RPMI7951 (cell line): ENCODE measurements around the gene SHB. TPM values are rescaled to one million over a fixed set of nuclear protein-coding genes. Genes with fewer than 3 reads are reported as not detected.

ENCODE experiments used
- DNase-seq: peaks from one replicate; pipeline ENCODE4 v3.0.0-alpha.2; 2012; ENCODE audit warnings: low read depth
- total RNA-seq: library from RNA; depleted of rRNA; stranded (reverse); fragments of >200 nt; shearing (Covaris generic); gene quantifications from 2 replicates; pipeline ENCODE4 v1.2.3, GENCODE V29; 2014

SHB gene
- total RNA-seq, 1 experiment from 2014 or later: 10.0 TPM

DNA sequence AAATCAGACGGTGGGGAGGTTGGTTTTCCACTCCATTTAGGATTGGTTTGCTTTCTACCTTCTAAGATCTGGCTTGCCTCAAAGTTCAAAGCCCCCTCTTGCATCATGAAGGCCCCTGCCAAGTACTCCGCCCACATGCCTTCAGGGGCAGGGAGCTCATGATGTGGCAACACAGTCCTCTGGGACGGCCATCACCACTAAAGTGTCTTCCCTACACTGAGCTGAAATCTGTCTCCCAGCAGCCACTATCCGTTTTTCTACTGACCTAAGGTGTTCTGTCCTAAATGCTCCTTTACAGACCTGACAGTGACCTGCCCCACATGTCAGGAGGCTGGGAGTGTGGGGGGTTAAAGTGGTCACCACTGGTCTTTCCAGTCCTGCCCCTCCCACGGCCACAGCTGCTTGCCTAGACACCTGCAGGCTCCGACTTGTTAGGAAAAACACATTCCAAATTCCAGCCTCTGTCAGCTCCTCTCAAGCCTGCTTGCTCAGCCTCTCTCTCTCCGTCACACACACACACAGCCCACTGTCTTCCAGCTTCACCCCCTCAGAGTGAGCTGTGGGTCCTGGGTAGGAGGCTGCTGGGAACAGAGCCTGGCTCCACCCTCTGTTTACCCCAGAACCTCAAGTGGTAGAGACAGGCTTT, 44.9 kb downstream of the SHB start:
- DNase-seq: peak; percentile 77

DNA sequence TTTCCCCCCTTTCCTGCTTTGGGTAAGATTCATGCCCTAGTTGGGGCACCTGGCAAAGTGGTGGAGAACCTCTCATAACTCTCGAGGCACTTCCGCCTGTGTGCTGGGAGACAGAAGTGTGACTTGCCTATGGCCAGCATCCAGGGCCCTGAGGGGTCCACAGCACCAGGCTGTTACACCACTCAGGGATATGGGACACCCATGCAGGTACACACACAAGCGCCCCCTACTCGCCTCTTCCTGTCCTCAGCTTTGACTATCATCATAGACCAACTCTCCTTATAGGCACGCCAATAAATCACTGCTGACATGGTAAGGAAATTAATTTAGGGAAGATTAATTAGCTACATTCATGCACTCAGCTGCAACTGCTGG, 45.4 kb downstream of the SHB start:
- no peak for DNase-seq

DNA sequence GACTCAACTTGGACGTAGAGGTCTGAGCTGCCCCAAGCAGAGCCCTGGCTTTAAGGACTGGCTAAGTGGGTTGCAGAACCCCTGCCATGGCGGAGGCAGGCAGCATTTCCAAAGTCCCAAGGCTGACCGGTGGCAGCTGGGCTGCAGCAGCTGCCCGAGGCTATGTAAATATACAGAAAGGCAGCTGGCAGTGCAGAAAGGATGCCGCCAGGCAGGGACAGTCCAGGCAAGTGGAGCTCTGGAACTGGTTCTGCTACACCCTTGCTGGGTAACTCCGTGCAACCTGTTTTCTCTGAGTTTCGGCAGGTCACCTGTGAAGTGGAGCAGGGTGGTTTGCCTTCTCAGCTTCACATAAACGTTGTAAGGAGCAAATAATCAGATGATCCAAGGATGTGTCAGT, 46.0 kb downstream of the SHB start:
- DNase-seq: no peak

- DNase-seq: no peak
Observed at GRCh38 chr9:38022203-38022895, 46.7 kb downstream of the SHB start.

DNA sequence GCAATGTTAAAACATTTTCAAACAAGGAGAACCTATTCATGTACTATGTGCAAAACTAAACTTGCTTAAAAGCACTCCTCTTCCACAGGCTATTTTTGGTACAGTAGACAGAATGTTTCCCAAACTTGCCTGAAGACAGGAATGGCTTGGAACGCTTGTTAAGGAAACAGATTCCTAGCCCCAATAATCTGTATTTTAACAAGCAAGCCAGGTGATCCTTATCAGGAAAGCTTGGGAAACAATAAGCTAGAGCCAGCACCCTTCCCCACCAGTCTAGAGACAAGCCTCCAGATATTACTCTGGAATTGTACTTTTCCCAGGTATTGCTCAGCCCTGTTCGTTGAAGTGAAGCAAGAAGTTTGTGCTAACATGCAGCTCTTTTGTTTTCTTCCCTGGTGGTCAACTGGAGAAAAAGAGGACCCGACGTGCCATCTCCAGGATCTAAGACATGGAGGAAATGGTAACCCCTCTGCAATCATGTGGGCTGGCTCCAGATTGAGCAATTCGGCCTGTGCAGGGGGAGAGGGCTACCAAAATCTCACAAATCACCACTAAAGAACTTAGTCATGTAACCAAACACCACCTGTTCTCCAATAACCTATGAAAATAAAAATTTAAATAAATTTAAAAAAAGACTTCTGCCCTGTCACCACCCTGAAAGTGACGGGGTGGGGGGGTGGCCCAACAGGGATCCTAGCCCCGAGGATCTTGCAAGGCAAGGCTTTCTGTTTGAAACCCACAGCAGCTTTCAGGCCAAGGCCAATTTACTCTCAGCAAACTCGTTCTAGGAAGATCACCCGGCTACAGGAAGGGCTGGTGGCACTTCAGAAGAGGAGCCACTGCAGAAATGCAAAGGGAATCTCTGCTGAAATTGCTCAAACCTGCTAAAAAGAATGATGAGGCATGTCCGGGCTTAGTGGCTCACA, 48.6 kb downstream of the SHB start:
- no peak for DNase-seq

- no peak for DNase-seq
Observed at GRCh38 chr9:38019731-38020130, 49.3 kb downstream of the SHB start.

GRCh38 chr9:38018958-38019602, 49.9 kb downstream of the SHB start:
- peak; percentile 77 for DNase-seq

GRCh38 chr9:38018241-38018957, 50.6 kb downstream of the SHB start:
- DNase-seq: peak; percentile 53

DNA sequence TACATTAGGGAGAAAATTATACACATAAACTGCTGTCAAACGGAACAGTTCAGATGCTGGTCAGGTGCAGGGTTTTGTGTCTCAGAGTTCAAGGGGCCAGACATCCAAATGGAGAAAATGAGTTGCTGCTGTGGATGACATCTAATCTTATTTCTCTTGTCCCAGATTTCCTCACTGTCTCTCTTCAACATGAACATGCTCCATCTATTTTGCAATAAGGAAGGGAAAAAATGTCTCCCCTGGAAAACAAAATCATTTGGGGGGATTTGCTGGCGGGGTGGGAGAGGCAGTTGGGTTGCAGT, 51.2 kb downstream of the SHB start:
- DNase-seq: no peak

DNA sequence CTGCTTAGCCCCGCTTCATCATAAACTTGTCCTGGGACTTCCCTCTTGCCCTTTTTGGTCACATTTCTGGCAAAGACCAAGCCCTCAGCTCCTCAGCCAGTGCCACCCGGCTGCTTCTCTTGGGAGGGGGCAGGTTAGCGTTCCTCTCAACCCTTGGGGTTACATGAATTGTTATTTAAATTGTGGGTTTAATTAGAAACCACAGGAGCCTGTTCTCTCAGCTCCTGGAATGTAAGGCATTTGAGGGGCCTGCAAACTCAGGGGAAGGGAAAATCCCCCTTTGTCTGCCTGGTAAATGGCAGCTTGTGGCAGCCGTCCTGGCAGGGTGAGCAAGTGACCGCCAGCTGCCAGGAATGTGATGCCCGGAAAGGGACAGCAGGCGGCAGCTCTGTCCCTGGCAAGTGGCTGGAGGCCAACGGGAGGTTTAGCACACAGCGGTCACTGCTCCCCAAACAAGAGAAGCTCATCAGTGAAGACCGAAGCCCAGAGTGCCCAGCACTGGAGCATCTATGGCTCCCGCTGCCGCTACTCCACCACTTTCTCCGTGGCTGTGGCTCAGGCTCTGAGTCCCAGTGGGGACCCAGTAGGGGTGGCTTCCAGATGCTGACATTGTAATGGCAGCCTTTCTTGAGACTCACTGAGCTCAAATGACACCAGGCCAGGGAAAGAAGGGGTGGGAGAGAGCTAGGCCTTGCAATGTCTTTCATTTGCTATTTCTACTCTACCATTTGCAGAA, 51.7 kb downstream of the SHB start:
- DNase-seq: peak; percentile 87

- peak; percentile 56 for DNase-seq
Observed at GRCh38 chr9:38016375-38017135, 52.5 kb downstream of the SHB start.

DNA sequence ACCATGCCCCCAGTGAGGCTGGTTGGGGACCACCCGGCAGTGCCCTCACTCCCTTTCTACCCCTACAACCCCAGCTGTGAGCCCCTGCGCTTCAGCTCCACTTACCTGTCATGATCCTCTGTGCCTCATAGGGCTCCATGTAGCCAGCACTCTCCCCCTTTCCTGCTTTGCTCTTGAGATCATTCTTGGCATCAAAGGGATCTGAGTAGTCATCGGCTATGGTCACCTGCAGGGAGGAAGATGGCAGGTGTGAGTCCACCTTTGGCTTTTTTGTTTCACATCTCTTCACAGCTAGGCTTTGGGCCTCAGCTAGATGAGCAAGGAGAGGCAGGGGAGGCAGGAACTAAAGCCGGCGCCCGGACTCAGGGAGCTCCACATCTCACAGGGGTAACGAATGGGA, 53.1 kb downstream of the SHB start:
- no peak for DNase-seq

DNA sequence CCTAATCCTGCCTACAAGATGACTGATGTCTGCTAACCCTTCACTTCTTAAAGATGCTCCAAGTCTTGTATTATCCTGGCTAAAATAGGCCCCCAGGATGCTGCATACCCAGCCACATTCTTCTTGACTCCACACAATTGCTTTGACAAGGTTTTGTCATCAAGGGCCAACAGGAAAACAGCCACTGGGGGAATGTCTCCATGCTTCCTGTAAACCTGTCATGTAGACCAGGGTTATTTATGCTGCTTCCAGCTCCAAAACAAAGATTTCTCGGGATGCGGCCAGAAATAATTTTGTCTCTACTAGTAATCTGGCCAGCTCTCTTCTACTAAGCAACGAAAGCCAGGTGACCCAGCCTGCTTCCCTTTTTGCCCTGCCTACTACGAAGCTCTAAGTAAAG, 53.8 kb downstream of the SHB start:
- DNase-seq: no peak

- DNase-seq: no peak
Observed at GRCh38 chr9:38012767-38013450, 56.1 kb downstream of the SHB start.

DNA sequence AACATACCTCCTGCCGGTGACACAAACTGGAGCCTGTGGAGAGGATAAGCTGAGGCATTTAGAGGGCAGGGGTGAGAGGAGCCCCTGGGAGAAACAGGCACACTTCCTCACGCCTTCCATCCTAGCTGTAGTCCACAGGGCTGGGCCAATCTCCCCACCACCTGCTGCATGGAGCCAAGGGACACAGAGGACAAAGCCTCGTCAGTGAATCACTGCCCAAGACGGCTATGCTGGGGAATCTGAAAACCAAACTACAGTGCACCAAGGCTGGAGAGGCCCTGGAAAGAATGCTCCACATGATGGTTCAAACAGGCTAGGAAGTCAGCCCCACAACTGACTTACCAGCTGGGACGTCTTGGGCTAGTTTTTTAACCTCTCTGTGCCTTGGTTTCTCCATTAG, 57.0 kb downstream of the SHB start:
- no peak for DNase-seq

DNA sequence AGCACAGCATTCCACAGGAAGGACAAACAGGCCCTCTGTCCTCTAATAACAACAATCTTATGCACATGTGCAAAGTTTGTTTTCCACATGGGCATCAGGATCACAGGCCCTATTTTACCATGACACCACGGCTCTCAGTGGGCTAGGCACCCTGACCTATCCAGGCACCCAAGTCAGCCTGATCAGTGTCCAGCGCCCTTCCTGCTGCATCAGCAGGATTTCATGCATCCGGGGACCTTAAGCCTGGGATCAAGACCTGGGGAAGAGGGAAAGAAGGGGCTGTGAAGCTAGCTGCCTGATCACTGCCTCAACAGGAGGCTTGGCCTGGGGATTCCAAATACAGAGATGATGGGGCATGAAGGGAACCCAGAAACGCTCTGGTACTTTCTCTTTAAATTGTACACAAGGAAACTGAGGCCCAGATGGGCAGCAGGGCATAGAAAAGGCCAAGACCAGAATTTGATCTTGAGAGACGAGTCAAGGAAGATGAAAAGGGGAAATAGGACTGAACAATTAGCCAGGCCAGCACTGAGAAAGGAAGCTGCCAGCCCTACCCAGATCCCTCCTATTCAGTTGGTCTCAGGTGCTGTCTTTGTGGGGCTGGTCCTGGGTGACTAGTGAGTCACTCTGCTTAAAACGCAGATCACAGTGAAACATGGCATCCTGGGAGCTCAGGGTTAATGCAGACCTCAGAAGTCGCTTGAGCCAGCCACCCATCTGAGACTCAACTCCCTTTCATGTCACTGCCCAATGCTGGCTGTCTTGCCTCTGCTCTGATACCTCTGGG, 57.9 kb downstream of the SHB start:
- no peak for DNase-seq

DNA sequence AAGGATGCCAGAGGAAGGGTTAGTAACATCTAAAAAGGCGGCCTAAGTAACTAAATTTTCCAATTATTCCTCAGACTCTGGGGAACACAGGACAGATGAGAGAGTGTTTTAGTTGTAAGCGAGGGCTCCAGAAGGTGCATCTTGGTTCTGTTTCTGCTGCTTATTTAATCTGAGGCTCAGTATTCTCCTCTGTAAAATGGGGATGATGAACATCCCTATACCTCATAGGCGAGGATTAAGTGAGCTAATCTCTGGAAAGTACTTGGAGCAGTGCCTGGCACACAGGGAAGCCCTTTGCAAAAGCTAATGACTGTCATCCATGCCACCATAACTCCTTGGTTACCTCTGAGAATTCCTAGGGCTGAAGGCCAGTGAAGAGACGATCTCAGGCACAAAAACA, 59.0 kb downstream of the SHB start:
- no peak for DNase-seq

DNA sequence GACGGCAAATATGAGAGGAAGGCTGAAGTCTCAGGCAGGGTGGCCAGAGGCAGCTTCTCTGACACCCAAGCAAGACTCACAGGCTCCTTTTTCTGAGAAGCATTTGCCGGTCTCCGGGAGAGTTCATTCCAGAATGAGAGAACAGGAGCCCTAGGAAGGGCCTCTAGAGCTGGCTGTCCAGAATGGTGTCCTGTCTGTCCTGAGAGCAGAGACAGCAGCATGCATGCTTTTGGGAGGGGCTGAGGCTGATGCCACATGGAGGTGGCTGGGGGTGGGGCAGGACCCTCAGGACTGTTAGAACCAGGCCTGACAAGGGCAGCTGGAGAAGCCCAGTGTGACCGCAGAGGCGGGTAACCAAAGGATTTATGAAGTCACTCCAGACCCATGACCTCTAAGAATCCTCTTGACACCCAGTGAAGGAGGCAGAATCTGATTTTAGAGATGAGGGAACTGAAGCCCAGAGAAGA, 60.0 kb downstream of the SHB start:
- DNase-seq: no peak
